Sigmoid colon (tissue), 7 donors: ENCODE measurements around the gene ZNF700. TPM values are rescaled to one million over a fixed set of nuclear protein-coding genes. Genes with fewer than 3 reads are reported as not detected.

ENCODE experiments used
- DNase-seq: peaks from one replicate; pipeline ENCODE4 v3.0.0-alpha.2; 2019
- H3K27ac ChIP-seq, 4 donors: fragments of 200-600 bp; sonication (generic); one replicate each; pipeline ENCODE4 v1.5.1; 2016 to 2019; ENCODE audit warnings: mild to moderate bottlenecking in 1 of 4
- H3K27me3 ChIP-seq, 3 donors: fragments of 200-600 bp; sonication (generic); one replicate each; pipeline ENCODE4 v1.5.1; 2019; ENCODE audit warnings: mild to moderate bottlenecking in 1 of 3
- H3K36me3 ChIP-seq, 4 donors: fragments of 200-600 bp; sonication (generic); one replicate each; pipeline ENCODE4 v1.5.1; 2016 to 2019
- H3K4me1 ChIP-seq, 4 donors: fragments of 200-600 bp; sonication (generic); one replicate each; pipeline ENCODE4 v1.5.1; 2017 to 2019
- H3K4me3 ChIP-seq, 4 donors: fragments of 200-600 bp; sonication (generic); one replicate each; pipeline ENCODE4 v1.5.1; 2017 to 2019; ENCODE audit warnings: mild to moderate bottlenecking in 2 of 4, moderate library complexity in 1 of 4
- H3K9me3 ChIP-seq, 4 donors: fragments of 200-600 bp in 3 of 4; sonication (generic) in 3 of 4; one replicate each; pipeline versions ENCODE4 v1.5.1 to v1.6.1; 2013 to 2019
- CTCF ChIP-seq, 4 experiments: fragments of 450-650 bp in 3 of 4; fragments of 200-600 bp in 1 of 4; IDR thresholded peaks; one replicate each; pipeline ENCODE4 v1.5.1; 2016 to 2019; ENCODE audit warnings: antibody characterized with exemption in 4 of 4, mild to moderate bottlenecking in 3 of 4, moderate library complexity in 2 of 4
- EP300 ChIP-seq, 4 donors: sonication (generic); formaldehyde crosslinking; IDR thresholded peaks; one replicate each; pipeline ENCODE4 v1.6.1; 2017; ENCODE audit warnings: antibody characterized with exemption in 4 of 4
- POLR2A ChIP-seq, 2 donors: fragments of 450-650 bp; IDR thresholded peaks; one replicate each; pipeline ENCODE4 v1.6.1; 2016; ENCODE audit warnings: antibody characterized with exemption in 2 of 2, mild to moderate bottlenecking in 2 of 2, moderate library complexity in 2 of 2
- POLR2AphosphoS5 ChIP-seq, 4 donors: sonication (generic); formaldehyde crosslinking; IDR thresholded peaks; one replicate each; pipeline ENCODE4 v1.6.1; 2017; ENCODE audit warnings: antibody characterized with exemption in 4 of 4
- WGBS, 2 donors: extraction: QIAGEN DNeasy Blood & Tissue Kit; methylation state at CpG; one replicate each; pipeline ENCODE4 v1.1.7; 2013; 5-methylcytosine and 5-hydroxymethylcytosine counted together
- intact Hi-C: fragments of 100-400 bp; cut with DNase I; formaldehyde crosslinking; loops from one replicate; pipeline ENCODE4 v1.15.1; 2023
- polyA plus RNA-seq, 3 donors: library from polyadenylated mRNA; stranded (reverse); fragments of 200-250 nt; gene quantifications; one replicate each; pipeline ENCODE4 v1.2.3, GENCODE V29; 2013
- total RNA-seq, 4 donors: library from RNA; depleted of rRNA; stranded (reverse); fragments of >200 nt; gene quantifications; one replicate each; pipeline ENCODE4 v1.1.0, GENCODE V29; 2016
- donor health status: healthy with polysubstance abuse.
- donor health status: Bipolar disorder and iron deficiency.
- donor health status: healthy.

ZNF700 gene
- total and polyA plus RNA-seq, 7 donors = 4.8 to 19.7 (median 13.7) TPM

- intact Hi-C loops = no loop called here
- DNase-seq = no peak
- peaks cover 7 to 38% (median 27%) of the 10 kb centered on the region in 4 donors for H3K9me3 ChIP-seq
These were observed 57.6 kb downstream of the ZNF700 start for GRCh38 chr19:11982526-11982925.

GRCh38 chr19:11984986-11985385 is 60.1 kb downstream of the ZNF700 start:
- Histone ChIP-seq H3K4me3 (no peak overlapping the region), H3K36me3 (peaks cover 0 to 2% (median 0%) of the 10 kb centered on the region in 4 donors), H3K27ac (no peak overlapping the region), H3K27me3 (no peaks in the 10 kb centered on the region), H3K9me3 (peaks cover 0 to 17% (median 10%) of the 10 kb centered on the region in 4 donors), H3K4me1 (peaks cover 0 to 8% (median 0%) of the 10 kb centered on the region in 4 donors)
- intact Hi-C loops = no loop called here
- WGBS, 2 donors = 39 to 58% methylated on average over 5 of the region's 5 CpGs
- DNase-seq = no peak
- TF ChIP-seq POLR2AphosphoS5 (IDR thresholded peaks at IDR 0.05) = no peak
- peak in 1 of 4 experiments; percentile 11 for TF ChIP-seq CTCF (IDR thresholded peaks at IDR 0.05)
- TF ChIP-seq POLR2A (IDR thresholded peaks at IDR 0.05) = no peak
- TF ChIP-seq EP300 (IDR thresholded peaks at IDR 0.05) = no peak

More at GRCh38 chr19:11982526-11982925, 57.6 kb downstream of the ZNF700 start:
- H3K36me3 ChIP-seq = peaks cover 6 to 26% (median 12%) of the 10 kb centered on the region in 4 donors
- H3K4me1 ChIP-seq = no peaks in the 10 kb centered on the region
- WGBS, 2 donors = 83 to 91% methylated on average over 4 of the region's 4 CpGs
- no peak overlapping the region for H3K27ac ChIP-seq
- no peaks in the 10 kb centered on the region for H3K27me3 ChIP-seq
- H3K4me3 ChIP-seq = no peak overlapping the region
- TF ChIP-seq EP300 (IDR thresholded peaks at IDR 0.05) = no peak
- no peak for TF ChIP-seq CTCF (IDR thresholded peaks at IDR 0.05)
- TF ChIP-seq POLR2AphosphoS5 (IDR thresholded peaks at IDR 0.05) = no peak
- TF ChIP-seq POLR2A (IDR thresholded peaks at IDR 0.05) = no peak

GRCh38 chr19:11986754-11987153 is 61.8 kb downstream of the ZNF700 start:
- Histone ChIP-seq H3K9me3 (peaks cover 0 to 8% (median 0%) of the 10 kb centered on the region in 4 donors), H3K36me3 (no peaks in the 10 kb centered on the region), H3K27me3 (no peaks in the 10 kb centered on the region), H3K4me1 (peaks cover 0 to 8% (median 0%) of the 10 kb centered on the region in 4 donors), H3K4me3 (no peak overlapping the region), H3K27ac (peak overlapping the region in 2 of 4 donors; percentile 92 to 95)
- intact Hi-C loops = no loop called here
- TF ChIP-seq CTCF (IDR thresholded peaks at IDR 0.05) (no peak), POLR2A (IDR thresholded peaks at IDR 0.05) (no peak)
- no peak for DNase-seq
- 94% methylated on average over 17 of the region's 17 CpGs for WGBS, 2 donors

- Histone ChIP-seq H3K4me3 (peak overlapping the region; percentile 66 to 85 (median 76)), H3K4me1 (peaks cover 0 to 15% (median 3%) of the 10 kb centered on the region in 4 donors), H3K27ac (peak overlapping the region; percentile 92 to 95 (median 94)), H3K36me3 (no peaks in the 10 kb centered on the region), H3K9me3 (peaks cover 0 to 3% (median 0%) of the 10 kb centered on the region in 4 donors), H3K27me3 (no peaks in the 10 kb centered on the region)
- 0% methylated on average over 54 of the region's 54 CpGs for WGBS, 2 donors
- intact Hi-C loops = loop anchor here (1.0 to 2.0 kb wide), 4 partner anchors 23 to 191 kb away; no protein-coding TSS in a partner anchor
- peak; percentile 98 for DNase-seq
- TF ChIP-seq POLR2AphosphoS5 (IDR thresholded peaks at IDR 0.05) (peak; percentile 90 to 99 (median 98)), POLR2A (IDR thresholded peaks at IDR 0.05) (peak; percentile 91 to 94), CTCF (IDR thresholded peaks at IDR 0.05) (no peak)
These were observed 62.7 kb downstream of the ZNF700 start for GRCh38 chr19:11987405-11988281.
